Heart left ventricle (tissue), 16 donors: Measurements from ENCODE around the gene KDM1B. TPM values are rescaled to one million over a fixed set of nuclear protein-coding genes. Genes with fewer than 3 reads are reported as not detected.

Source experiments
- ATAC-seq, 4 donors: fragments of 200-7000 bp; cut with Tn5 transposase; one replicate each; pipeline ENCODE4 v1.9.1; 2020 to 2022; ENCODE audit warnings: moderate library complexity in 4 of 4, mild to moderate bottlenecking in 3 of 4, moderate number of reproducible peaks in 1 of 4
- DNase-seq, 5 donors: peaks; one replicate each; pipeline ENCODE4 v3.0.0-alpha.2; 2020
- H3K27ac ChIP-seq, 12 donors: fragments of 200-600 bp; sonication (generic) in 4 of 12; one replicate each; pipeline versions ENCODE4 v1.5.0 to v1.8.0; 2016 to 2022; ENCODE audit warnings: mild to moderate bottlenecking in 2 of 12
- H3K27me3 ChIP-seq, 9 donors: fragments of 200-600 bp; sonication (generic) in 2 of 9; one replicate each; pipeline versions ENCODE4 v1.5.1 to v1.8.0; 2016 to 2022; ENCODE audit warnings: mild to moderate bottlenecking in 3 of 9
- H3K36me3 ChIP-seq, 9 donors: fragments of 200-600 bp; sonication (generic) in 2 of 9; one replicate each; pipeline versions ENCODE4 v1.5.0 to v1.8.0; 2018 to 2022; ENCODE audit warnings: mild to moderate bottlenecking in 2 of 9
- H3K4me1 ChIP-seq, 12 donors: fragments of 200-600 bp; sonication (generic) in 4 of 12; one replicate each; pipeline versions ENCODE4 v1.5.0 to v1.8.0; 2016 to 2022; ENCODE audit warnings: mild to moderate bottlenecking in 3 of 12
- H3K4me3 ChIP-seq, 12 donors: fragments of 200-600 bp; sonication (generic) in 4 of 12; one replicate each; pipeline versions ENCODE4 v1.5.0 to v1.8.0; 2017 to 2022; ENCODE audit warnings: mild to moderate bottlenecking in 9 of 12, moderate library complexity in 4 of 12
- H3K9me3 ChIP-seq, 12 donors: fragments of 200-600 bp; sonication (generic) in 4 of 12; one replicate each; pipeline versions ENCODE4 v1.5.0 to v1.8.0; 2016 to 2022; ENCODE audit warnings: mild to moderate bottlenecking in 1 of 12
- CTCF ChIP-seq, 12 donors: fragments of 200-600 bp; sonication (generic) in 4 of 12; IDR thresholded peaks; one replicate each; pipeline versions ENCODE4 v1.5.0 to v1.8.0; 2018 to 2022; ENCODE audit warnings: antibody characterized with exemption in 12 of 12, mild to moderate bottlenecking in 5 of 12
- POLR2A ChIP-seq, 2 donors: fragments of 450-650 bp; IDR thresholded peaks; one replicate each; pipeline ENCODE4 v1.6.1; 2017; ENCODE audit warnings: antibody characterized with exemption in 2 of 2, mild to moderate bottlenecking in 2 of 2, moderate library complexity in 2 of 2
- WGBS, 4 donors: extraction: QIAGEN DNeasy Blood & Tissue Kit in 2 of 4; methylation state at CpG; one replicate each; pipeline versions ENCODE4 v1.1.5 to v1.1.7; 2013 to 2018; 5-methylcytosine and 5-hydroxymethylcytosine counted together
- intact Hi-C, 10 donors: fragments of 100-400 bp; cut with DNase I; formaldehyde crosslinking; loops; one replicate each; pipeline versions ENCODE4 v1.11.1 to v1.14.2; 2022
- polyA plus RNA-seq, 2 donors: library from polyadenylated mRNA; stranded (reverse); fragments of 200-250 nt; gene quantifications; one replicate each; pipeline ENCODE4 v1.2.3, GENCODE V29; 2013
- total RNA-seq, 9 donors: library from RNA; depleted of rRNA in 2 of 9; stranded (reverse); fragments of >200 nt in 2 of 9; fragmentation: NEBNext Ultra II Directional in 3 of 9; extraction: Animal tissue kit (Norgen Biotek cat#: 25700) in 3 of 9; gene quantifications; one replicate each; pipeline versions ENCODE4 v1.1.0 to v1.2.4, GENCODE V29; 2016 to 2023
- donor health status: ischemic (EF 13 %, LVEDD 7.1; RV severe dilation, severe dysfunction).
- donor health status: healthy with polysubstance abuse.
- donor health status: DM: no; HTN: yes; CAD: no.
- donor health status: DM: no; HTN: no; CAD: no.
- donor health status: ischemic (EF 25% LVEDD 6.9; RV normal size, moderate dysfunction).
- donor health status: ischemic (EF 25% LVEDD 5.7; RV mildly dilated, moderate dysfunction).
- donor health status: healthy.
- donor health status: DM: yes; HTN: yes; CAD: no.
- donor health status: ischemic (EF 35%, LVEDD 5.7; RV mildly dilated, moderate dysfunction).
- donor health status: nonischemic (EF 11% LVEDD 7.7; RV severe dilation, severe dysfunction).
- donor health status: DM: yes; HTN: yes; CAD: no.
- donor health status: PGD.
- donor health status: ischemic (EF 29% LVEDD 5.4; RV normal size, mild dysfunction).
- donor health status: nonischemic (EF 23%, LVEDD 6.1; RV moderate dilation, normal function).

Gene KDM1B
- total and polyA plus RNA-seq, 11 donors, result 2.1 to 21.8 (median 13.6) TPM

- DNase-seq (no peak), ATAC-seq (no peak)
- intact Hi-C loops, result no loop called here
- Histone ChIP-seq H3K27ac (peak overlapping the region in 2 of 12 donors; percentile 15 to 67), H3K4me1 (peaks cover 0 to 23% (median 3%) of the 10 kb centered on the region in 12 donors), H3K4me3 (no peak overlapping the region), H3K36me3 (peaks cover 0 to 32% (median 20%) of the 10 kb centered on the region in 9 donors), H3K9me3 (no peaks in the 10 kb centered on the region), H3K27me3 (no peaks in the 10 kb centered on the region)
- WGBS, 4 donors, result 64 to 83% (median 72%) methylated on average over 1 of the region's 1 CpG
- TF ChIP-seq CTCF (IDR thresholded peaks at IDR 0.05) (no peak), POLR2A (IDR thresholded peaks at IDR 0.05) (no peak)
Observed at GRCh38 chr6:18185624-18186023, 30.4 kb downstream of the KDM1B start.

- Histone ChIP-seq H3K27me3 (no peaks in the 10 kb centered on the region), H3K36me3 (peaks cover 0 to 33% (median 22%) of the 10 kb centered on the region in 9 donors), H3K4me1 (peaks cover 0 to 21% (median 3%) of the 10 kb centered on the region in 12 donors), H3K27ac (peak overlapping the region in 2 of 12 donors; percentile 15 to 67), H3K4me3 (no peak overlapping the region), H3K9me3 (no peaks in the 10 kb centered on the region)
- TF ChIP-seq CTCF (IDR thresholded peaks at IDR 0.05) (no peak), POLR2A (IDR thresholded peaks at IDR 0.05) (no peak)
- intact Hi-C loops, result no loop called here
- WGBS, 4 donors, result 52 to 63% (median 58%) methylated on average over 2 of the region's 2 CpGs
- DNase-seq, result no peak
- ATAC-seq, result peak in 3 of 4 donors; percentile 42 to 75 (median 74)
Observed at GRCh38 chr6:18186033-18186432, 30.8 kb downstream of the KDM1B start.

GRCh38 chr6:18186540-18187250 is 31.5 kb downstream of the KDM1B start:
- WGBS, 4 donors, result 90 to 97% (median 92%) methylated on average over 4 of the region's 4 CpGs
- intact Hi-C loops, result no loop called here
- H3K27ac ChIP-seq, result peak overlapping the region in 2 of 12 donors; percentile 15 to 67
- peaks cover 0 to 39% (median 28%) of the 10 kb centered on the region in 9 donors for H3K36me3 ChIP-seq
- no peak for TF ChIP-seq POLR2A (IDR thresholded peaks at IDR 0.05)
- no peak for TF ChIP-seq CTCF (IDR thresholded peaks at IDR 0.05)
- no peak for ATAC-seq
- H3K4me3 ChIP-seq, result no peak overlapping the region
- no peaks in the 10 kb centered on the region for H3K9me3 ChIP-seq
- peaks cover 0 to 15% (median 3%) of the 10 kb centered on the region in 12 donors for H3K4me1 ChIP-seq
- no peak for DNase-seq
- no peaks in the 10 kb centered on the region for H3K27me3 ChIP-seq

GRCh38 chr6:18187701-18188100 is 32.5 kb downstream of the KDM1B start:
- DNase-seq, result no peak
- H3K9me3 ChIP-seq, result no peaks in the 10 kb centered on the region
- ATAC-seq, result peak in 1 of 4 donors; percentile 29
- TF ChIP-seq POLR2A (IDR thresholded peaks at IDR 0.05), result no peak
- no peak for TF ChIP-seq CTCF (IDR thresholded peaks at IDR 0.05)
- peaks cover 0 to 13% (median 3%) of the 10 kb centered on the region in 12 donors for H3K4me1 ChIP-seq
- no peak overlapping the region for H3K4me3 ChIP-seq
- WGBS, 4 donors, result 89 to 94% (median 91%) methylated on average over 10 of the region's 10 CpGs
- peaks cover 0 to 46% (median 37%) of the 10 kb centered on the region in 9 donors for H3K36me3 ChIP-seq
- no peaks in the 10 kb centered on the region for H3K27me3 ChIP-seq
- intact Hi-C loops, result no loop called here
- H3K27ac ChIP-seq, result no peak overlapping the region
